K562 (cell line): ENCODE data around the gene HARS1. TPM values are rescaled to one million over a fixed set of nuclear protein-coding genes. Genes with fewer than 3 reads are reported as not detected.

Experiments
- ATF2 ChIP-seq: sonication (generic); formaldehyde crosslinking; IDR thresholded peaks from 2 replicates; pipeline ENCODE4 v1.8.1; 2022; ENCODE audit warnings: missing genetic modification reagents
- CBX8 ChIP-seq: fragments of 200-600 bp; sonication (generic); IDR thresholded peaks from 2 replicates; pipeline ENCODE4 v1.6.1; 2012; ENCODE audit warnings: borderline replicate concordance, mixed run types, low read depth, mild to moderate bottlenecking, moderate library complexity, mixed read lengths, low read length, control low read depth, inconsistent platforms; ENCODE audit not compliant: poor library complexity, severe bottlenecking; ENCODE audit errors: extremely low read depth
- CREB3L1 ChIP-seq: fragments of 450-650 bp; IDR thresholded peaks from 2 replicates; pipeline ENCODE4 v1.6.1; 2014; ENCODE audit warnings: low read depth, mild to moderate bottlenecking, moderate library complexity, borderline replicate concordance
- ESRRB ChIP-seq: fragments of 250-450 bp; sonication (Bioruptor Pico); IDR thresholded peaks from 2 replicates; pipeline ENCODE4 v1.5.0; 2020; ENCODE audit warnings: mild to moderate bottlenecking, moderate library complexity, borderline replicate concordance
- FOXA1 ChIP-seq: fragments of 450-650 bp; IDR thresholded peaks from 2 replicates; pipeline ENCODE4 v1.6.1; 2016; ENCODE audit warnings: mild to moderate bottlenecking, borderline replicate concordance
- MAFG ChIP-seq: fragments of 450-650 bp; conservative IDR thresholded peaks from 2 replicates; pipeline ENCODE4 v1.6.1; 2016; ENCODE audit warnings: missing genetic modification characterization, missing compliant biosample characterization
- MCM5 ChIP-seq: fragments of 450-650 bp; IDR thresholded peaks from 2 replicates; pipeline ENCODE4 v1.6.1; 2016; ENCODE audit warnings: low read depth
- NCOA1 ChIP-seq: fragments of 450-650 bp; IDR thresholded peaks from 2 replicates; pipeline ENCODE4 v1.6.1; 2016; ENCODE audit warnings: low read depth
- NCOA6 ChIP-seq: fragments of 450-650 bp; IDR thresholded peaks from 2 replicates; pipeline ENCODE4 v1.6.1; 2017; ENCODE audit warnings: mild to moderate bottlenecking
- NFIX ChIP-seq: fragments of 250-450 bp; sonication (Bioruptor Pico); IDR thresholded peaks from 2 replicates; pipeline ENCODE4 v1.4.0; 2020; ENCODE audit warnings: low read depth, mild to moderate bottlenecking, moderate library complexity
- PRDM10 ChIP-seq: fragments of 450-650 bp; IDR thresholded peaks from 2 replicates; pipeline ENCODE4 v1.6.1; 2018; ENCODE audit not compliant: partially characterized antibody
- PTRF ChIP-seq: fragments of 450-650 bp; IDR thresholded peaks from 2 replicates; pipeline ENCODE4 v1.6.1; 2016; ENCODE audit warnings: mild to moderate bottlenecking, missing genetic modification characterization, missing compliant biosample characterization
- SIN3B ChIP-seq: fragments of 450-650 bp; IDR thresholded peaks from 2 replicates; pipeline ENCODE4 v1.6.1; 2017; ENCODE audit warnings: low read depth, mild to moderate bottlenecking, moderate library complexity
- SRSF3 ChIP-seq: fragments of 200-400 bp; formaldehyde crosslinking; IDR thresholded peaks from 2 replicates; pipeline ENCODE4 v1.6.1; 2016; ENCODE audit warnings: mild to moderate bottlenecking, low read length, moderate library complexity; ENCODE audit not compliant: insufficient read depth
- U2AF1 ChIP-seq: fragments of 200-400 bp; formaldehyde crosslinking; optimal IDR thresholded peaks from 2 replicates; pipeline ENCODE3; 2017; ENCODE audit warnings: mild to moderate bottlenecking, low read depth, low read length, moderate library complexity
- ZHX1 ChIP-seq: fragments of 150-350 bp; conservative IDR thresholded peaks from 2 replicates; pipeline ENCODE4 v1.6.1; 2014; ENCODE audit warnings: low read length
- ZNF184 ChIP-seq: sonication (generic); formaldehyde crosslinking; IDR thresholded peaks from 2 replicates; pipeline ENCODE4 v1.5.0; 2020; ENCODE audit warnings: missing genetic modification reagents
- ZNF311 ChIP-seq: fragments of 250-450 bp; sonication (Bioruptor Pico); IDR thresholded peaks from 2 replicates; pipeline ENCODE4 v1.4.0; 2020; ENCODE audit warnings: mild to moderate bottlenecking, moderate library complexity
- polyA plus RNA-seq, 8 experiments: library from polyadenylated mRNA; depleted of rRNA in 4 of 8; stranded (reverse) in 5 of 8; unstranded in 3 of 8; fragments of >200 nt; fragmentation: Nextera tagmentation in 2 of 8; fragmentation: Illumina TruSeq in 1 of 8; extraction: Ambion mirVana in 2 of 8; extraction: Trizol in 1 of 8; gene quantifications; 2 replicates each; pipeline versions ENCODE4 v1.2.1 to v1.2.3, GENCODE V29; 2011 to 2014; ENCODE audit warnings: inconsistent platforms in 1 of 8, missing spikeins in 1 of 8
- total RNA-seq, 7 experiments: library from RNA; depleted of rRNA in 6 of 7; stranded (reverse); fragments of >200 nt in 6 of 7; fragmentation: Illumina TruSeq in 2 of 7; extraction: Trizol in 2 of 7; gene quantifications; 2 replicates each; pipeline versions ENCODE4 v1.2.1 to v1.2.3, GENCODE V29; 2011 to 2021; ENCODE audit warnings: low replicate concordance in 1 of 7

HARS1 gene
- total and polyA plus RNA-seq, 9 of the 15 experiments (the other 6 are each of a cell fraction or from before 2014, with no cell fraction given), result 13.5 to 88.5 (median 75.2) TPM

GRCh38 chr5:140664359-140665119 is 26.6 kb downstream of the HARS1 start, which contains the start of gene WDR55 (continued):
- TF ChIP-seq ZHX1 (peak; percentile 9; the same call in 1 of the 2 replicates), ZNF184 (CRISPR knock-in tag) (no peak), CBX8 (no peak), ZNF311 (CRISPR knock-in tag) (no peak), MCM5 (no peak), FOXA1 (no peak), ATF2 (CRISPR knock-in tag) (no peak), PTRF (tag) (no peak), NFIX (CRISPR knock-in tag) (no peak), MAFG (no peak), ESRRB (no peak), NCOA6 (0 out of 2 replicates have a peak, but pooled peaks have one; percentile 25), U2AF1 (no peak), SIN3B (peak; percentile 44; the same call in 1 of the 2 replicates), NCOA1 (peak; percentile 92), CREB3L1 (peak; percentile 61), SRSF3 (no peak), PRDM10 (peak; percentile 71)
